BJ (cell line): Measurements from ENCODE around the gene VSTM2B. TPM values are rescaled to one million over a fixed set of nuclear protein-coding genes. Genes with fewer than 3 reads are reported as not detected.

Experiments
- CTCF ChIA-PET: fragments of 350-600 bp; formaldehyde crosslinking; extraction: SDS; loops from one replicate; lab custom pipeline; 2021; ENCODE audit warnings: antibody characterized with exemption, inconsistent platforms; lab: Yijun Ruan, JAX
- POLR2A ChIA-PET: fragments of 300-600 bp; sonication (Branson Sonifier 250); formaldehyde crosslinking; extraction: SDS; loops from one replicate; lab custom pipeline; 2021; ENCODE audit warnings: antibody characterized with exemption; lab: Charles Lee
- DNase-seq: peaks from one replicate; pipeline ENCODE4 v3.0.0-alpha.2; 2011; ENCODE audit warnings: low read depth
- H3K27me3 ChIP-seq: 2 replicates; pipeline ENCODE4 v1.6.0; 2011; ENCODE audit warnings: low read length; ENCODE audit not compliant: control insufficient read depth, insufficient read depth
- H3K36me3 ChIP-seq: 2 replicates; pipeline ENCODE4 v1.5.1; 2011; ENCODE audit warnings: low read length; ENCODE audit not compliant: control insufficient read depth, insufficient read depth
- H3K4me3 ChIP-seq: 2 replicates; pipeline ENCODE4 v1.5.1; 2011; ENCODE audit warnings: low read depth, mild to moderate bottlenecking, control low read depth, low read length
- CTCF ChIP-seq: IDR thresholded peaks from 2 replicates; pipeline ENCODE4 v1.5.1; 2011; ENCODE audit warnings: low read depth, mild to moderate bottlenecking, control low read depth, inconsistent platforms, low read length, moderate library complexity; ENCODE audit not compliant: insufficient read depth
- polyA plus RNA-seq: library from polyadenylated mRNA; depleted of rRNA; stranded (reverse); fragments of >200 nt; gene quantifications from 2 replicates; pipeline ENCODE4 v1.2.3, GENCODE V29; 2011

Gene VSTM2B
- polyA plus RNA-seq, 1 experiment, result not detected

GRCh38 chr19:29519146-29519545 lies 6.6 kb upstream of the VSTM2B start:
- ChIA-PET POLR2A (no interaction called here), CTCF (interaction anchor here (1.3 kb wide), 1 partner anchor 9 kb away, joined by 4 read pairs; no protein-coding TSS in a partner anchor)
- no peak for DNase-seq
- Histone ChIP-seq H3K27me3 (peaks cover 8% of the 10 kb centered on the region), H3K36me3 (no peaks in the 10 kb centered on the region), H3K4me3 (no peak overlapping the region)
- no peak for TF ChIP-seq CTCF

GRCh38 chr19:29519931-29520330 lies 5.9 kb upstream of the VSTM2B start:
- POLR2A ChIA-PET, result no interaction called here
- Histone ChIP-seq H3K36me3 (no peaks in the 10 kb centered on the region), H3K4me3 (no peak overlapping the region), H3K27me3 (peaks cover 14% of the 10 kb centered on the region)
- CTCF ChIA-PET, result interaction anchor here (0.5 kb wide), 1 partner anchor 82 kb away, joined by 4 read pairs; no protein-coding TSS in a partner anchor
- TF ChIP-seq CTCF, result no peak
- DNase-seq, result no peak

- CTCF ChIA-PET, result interaction anchor here (0.5 kb wide), 1 partner anchor 81 kb away, joined by 4 read pairs; no protein-coding TSS in a partner anchor
- TF ChIP-seq CTCF, result no peak
- Histone ChIP-seq H3K4me3 (no peak overlapping the region), H3K36me3 (no peaks in the 10 kb centered on the region), H3K27me3 (peaks cover 17% of the 10 kb centered on the region)
- DNase-seq, result no peak
- POLR2A ChIA-PET, result no interaction called here
Measured at GRCh38 chr19:29520390-29520789, 5.4 kb upstream of the VSTM2B start.

GRCh38 chr19:29521291-29522075 lies 4.3 kb upstream of the VSTM2B start:
- ChIA-PET CTCF (no interaction called here), POLR2A (no interaction called here)
- no peak for TF ChIP-seq CTCF
- Histone ChIP-seq H3K4me3 (no peak overlapping the region), H3K27me3 (peaks cover 21% of the 10 kb centered on the region), H3K36me3 (no peaks in the 10 kb centered on the region)
- DNase-seq, result no peak

GRCh38 chr19:29523568-29523967 lies 2.2 kb upstream of the VSTM2B start:
- DNase-seq, result no peak
- CTCF ChIA-PET, result no interaction called here
- TF ChIP-seq CTCF, result no peak
- H3K36me3 ChIP-seq, result no peaks in the 10 kb centered on the region
- no peak overlapping the region for H3K4me3 ChIP-seq
- POLR2A ChIA-PET, result no interaction called here
- H3K27me3 ChIP-seq, result peaks cover 38% of the 10 kb centered on the region
